HUES48 (cell line): ENCODE data around the gene FZD4.

Experiments used
- H3K27ac ChIP-seq: one replicate; pipeline ENCODE4 v1.7.0; 2013; ENCODE audit warnings: low read depth, low read length, inconsistent platforms
- H3K27me3 ChIP-seq: 2 replicates; pipeline ENCODE4 v1.6.1; 2013; ENCODE audit warnings: mild to moderate bottlenecking, low read length; ENCODE audit not compliant: control insufficient read depth, insufficient read depth
- H3K36me3 ChIP-seq: 2 replicates; pipeline ENCODE4 v1.6.1; 2013; ENCODE audit warnings: low read length; ENCODE audit not compliant: control insufficient read depth, insufficient read depth
- H3K4me1 ChIP-seq: 2 replicates; pipeline ENCODE4 v1.6.1; 2013; ENCODE audit warnings: mild to moderate bottlenecking, low read length; ENCODE audit not compliant: control insufficient read depth, insufficient read depth
- H3K4me3 ChIP-seq: 2 replicates; pipeline ENCODE4 v1.5.1; 2013; ENCODE audit warnings: mild to moderate bottlenecking, low read depth, low read length
- H3K9ac ChIP-seq: 2 replicates; pipeline ENCODE4 v1.6.1; 2013; ENCODE audit warnings: mild to moderate bottlenecking, low read depth, low read length, moderate library complexity
- H3K9me3 ChIP-seq: 2 replicates; pipeline ENCODE4 v1.6.1; 2013; ENCODE audit warnings: low read length; ENCODE audit not compliant: control insufficient read depth, insufficient read depth

FZD4 gene

GRCh38 chr11:86904001-86904400, 51.2 kb downstream of the FZD4 start:
- no peaks in the 10 kb centered on the region for H3K27me3 ChIP-seq
- H3K27ac ChIP-seq: no peak overlapping the region
- no peaks in the 10 kb centered on the region for H3K9me3 ChIP-seq
- H3K4me1 ChIP-seq: no peaks in the 10 kb centered on the region
- H3K4me3 ChIP-seq: no peak overlapping the region
- H3K36me3 ChIP-seq: no peaks in the 10 kb centered on the region
- H3K9ac ChIP-seq: no peak overlapping the region

- Histone ChIP-seq H3K4me3 (no peak overlapping the region), H3K9ac (no peak overlapping the region), H3K27me3 (no peaks in the 10 kb centered on the region), H3K27ac (no peak overlapping the region), H3K9me3 (no peaks in the 10 kb centered on the region), H3K36me3 (no peaks in the 10 kb centered on the region), H3K4me1 (no peaks in the 10 kb centered on the region)
These were observed 52.9 kb downstream of the FZD4 start for GRCh38 chr11:86902345-86902744.

- H3K4me3 ChIP-seq: no peak overlapping the region
- H3K27ac ChIP-seq: no peak overlapping the region
- H3K4me1 ChIP-seq: no peaks in the 10 kb centered on the region
- H3K36me3 ChIP-seq: no peaks in the 10 kb centered on the region
- H3K9ac ChIP-seq: no peak overlapping the region
- no peaks in the 10 kb centered on the region for H3K27me3 ChIP-seq
- H3K9me3 ChIP-seq: no peaks in the 10 kb centered on the region
These were observed 53.6 kb downstream of the FZD4 start for GRCh38 chr11:86901599-86901998.

- Histone ChIP-seq H3K9ac (no peak overlapping the region), H3K27ac (no peak overlapping the region), H3K36me3 (no peaks in the 10 kb centered on the region), H3K4me1 (no peaks in the 10 kb centered on the region), H3K4me3 (no peak overlapping the region), H3K27me3 (no peaks in the 10 kb centered on the region), H3K9me3 (no peaks in the 10 kb centered on the region)
These were observed 55.0 kb downstream of the FZD4 start for GRCh38 chr11:86900162-86900561.

GRCh38 chr11:86898689-86899088, 56.5 kb downstream of the FZD4 start:
- H3K36me3 ChIP-seq: no peaks in the 10 kb centered on the region
- H3K4me1 ChIP-seq: no peaks in the 10 kb centered on the region
- no peak overlapping the region for H3K9ac ChIP-seq
- no peaks in the 10 kb centered on the region for H3K9me3 ChIP-seq
- no peak overlapping the region for H3K4me3 ChIP-seq
- H3K27me3 ChIP-seq: no peaks in the 10 kb centered on the region
- no peak overlapping the region for H3K27ac ChIP-seq

- H3K9ac ChIP-seq: no peak overlapping the region
- H3K4me1 ChIP-seq: no peaks in the 10 kb centered on the region
- H3K9me3 ChIP-seq: no peaks in the 10 kb centered on the region
- no peak overlapping the region for H3K27ac ChIP-seq
- H3K4me3 ChIP-seq: no peak overlapping the region
- H3K27me3 ChIP-seq: no peaks in the 10 kb centered on the region
- no peaks in the 10 kb centered on the region for H3K36me3 ChIP-seq
These were observed 58.8 kb downstream of the FZD4 start for GRCh38 chr11:86896441-86896841.
